ENCODE measurements around the gene AKAP12.

The AKAP12 gene

GRCh38 chr6:151286214-151286613 is 46.4 kb downstream of the AKAP12 start:
- Histone ChIP-seq H3K27me3 (ENCODE audit: insufficient read depth, low read depth) (peaks cover 26% of the 10 kb centered on the region), H3K9ac (no peak overlapping the region), H3K4me1 (ENCODE audit: low read depth, poor library complexity, severe bottlenecking) (peaks cover 13% of the 10 kb centered on the region), H3K4me3 (IDR thresholded peaks at IDR 0.05; ENCODE audit: insufficient read depth, low read depth, low read length) (no peak overlapping the region), H3K79me2 (ENCODE audit: insufficient read depth, low read depth) (no peaks in the 10 kb centered on the region), H3K27ac (no peak overlapping the region), H2AFZ (ENCODE audit: low read depth) (no peak overlapping the region), H4K20me1 (ENCODE audit: insufficient read depth) (no peaks in the 10 kb centered on the region), H3K36me3 (ENCODE audit: insufficient read depth) (no peaks in the 10 kb centered on the region), H3K4me2 (no peak overlapping the region)
- TF ChIP-seq CTCF (conservative IDR thresholded peaks at IDR 0.05; ENCODE audit: low read depth, low read length), result no peak

GRCh38 chr6:151288712-151289398 is 49.1 kb downstream of the AKAP12 start:
- H3K79me2 ChIP-seq (ENCODE audit: insufficient read depth, low read depth), result no peaks in the 10 kb centered on the region

GRCh38 chr6:151289399-151290007 is 49.7 kb downstream of the AKAP12 start:
- H4K20me1 ChIP-seq (ENCODE audit: insufficient read depth), result no peaks in the 10 kb centered on the region

More at GRCh38 chr6:151288712-151289398, 49.1 kb downstream of the AKAP12 start:
- H3K4me3 ChIP-seq (IDR thresholded peaks at IDR 0.05; ENCODE audit: insufficient read depth, low read depth, low read length), result no peak overlapping the region
- H3K27ac ChIP-seq, result no peak overlapping the region
- TF ChIP-seq CTCF (conservative IDR thresholded peaks at IDR 0.05; ENCODE audit: low read depth, low read length), result no peak
- peaks cover 13% of the 10 kb centered on the region for H3K4me1 ChIP-seq (ENCODE audit: low read depth, poor library complexity, severe bottlenecking)
- H3K36me3 ChIP-seq (ENCODE audit: insufficient read depth), result no peaks in the 10 kb centered on the region
- H3K4me2 ChIP-seq, result no peak overlapping the region
- H4K20me1 ChIP-seq (ENCODE audit: insufficient read depth), result no peaks in the 10 kb centered on the region
- no peak overlapping the region for H2AFZ ChIP-seq (ENCODE audit: low read depth)
- H3K9ac ChIP-seq, result no peak overlapping the region
- H3K27me3 ChIP-seq (ENCODE audit: insufficient read depth, low read depth), result peaks cover 41% of the 10 kb centered on the region

More at GRCh38 chr6:151289399-151290007, 49.7 kb downstream of the AKAP12 start:
- peaks cover 13% of the 10 kb centered on the region for H3K4me1 ChIP-seq (ENCODE audit: low read depth, poor library complexity, severe bottlenecking)
- H3K4me3 ChIP-seq (IDR thresholded peaks at IDR 0.05; ENCODE audit: insufficient read depth, low read depth, low read length), result no peak overlapping the region
- H2AFZ ChIP-seq (ENCODE audit: low read depth), result no peak overlapping the region
- TF ChIP-seq CTCF (conservative IDR thresholded peaks at IDR 0.05; ENCODE audit: low read depth, low read length), result no peak
- H3K36me3 ChIP-seq (ENCODE audit: insufficient read depth), result no peaks in the 10 kb centered on the region
- H3K4me2 ChIP-seq, result no peak overlapping the region
- H3K27ac ChIP-seq, result no peak overlapping the region
- no peak overlapping the region for H3K9ac ChIP-seq
- H3K27me3 ChIP-seq (ENCODE audit: insufficient read depth, low read depth), result peaks cover 41% of the 10 kb centered on the region
- no peaks in the 10 kb centered on the region for H3K79me2 ChIP-seq (ENCODE audit: insufficient read depth, low read depth)
